GM13976 (cell line): ENCODE data around the gene EPN2.
A peak's percentile ranks its signal among the peaks of the same experiment; 100 is the strongest.

Source experiments
- DNase-seq: peaks from one replicate; pipeline ENCODE4 v3.0.0; 2012; ENCODE audit warnings: low spot score
- CTCF ChIP-seq: IDR thresholded peaks from 2 replicates; pipeline ENCODE4 v1.5.1; 2012; ENCODE audit warnings: borderline replicate concordance, mild to moderate bottlenecking; ENCODE audit not compliant: insufficient read depth; ENCODE audit errors: extremely low read depth, missing control alignments, control extremely low read depth
- in situ Hi-C: fragments of 300-500 bp; cut with MboI; formaldehyde crosslinking; loops from one replicate; pipeline ENCODE4 v1.12.0; 2022; ENCODE audit warnings: low sequenced_read_pairs, mixed read lengths, inconsistent platforms; ENCODE audit not compliant: unreplicated experiment

The EPN2 gene

GRCh38 chr17:19332371-19333131 lies 95.4 kb downstream of the EPN2 start:
- in situ Hi-C loops: no loop called here
- DNase-seq: peak; percentile 49
- TF ChIP-seq CTCF: no peak

- in situ Hi-C loops: no loop called here
- TF ChIP-seq CTCF: no peak
- no peak for DNase-seq
These were observed 95.9 kb downstream of the EPN2 start for GRCh38 chr17:19333132-19333440.

- DNase-seq: no peak
- in situ Hi-C loops: no loop called here
- no peak for TF ChIP-seq CTCF
These were observed 96.6 kb downstream of the EPN2 start for GRCh38 chr17:19333736-19334290.

GRCh38 chr17:19334331-19334730 lies 97.2 kb downstream of the EPN2 start:
- in situ Hi-C loops: no loop called here
- no peak for TF ChIP-seq CTCF

GRCh38 chr17:19335951-19336631 lies 98.9 kb downstream of the EPN2 start:
- TF ChIP-seq CTCF: no peak
- in situ Hi-C loops: no loop called here
- no peak for DNase-seq

More at GRCh38 chr17:19334331-19334730, 97.2 kb downstream of the EPN2 start:
- DNase-seq: no peak

- TF ChIP-seq CTCF: no peak
- in situ Hi-C loops: no loop called here
- DNase-seq: no peak
These were observed 100.0 kb downstream of the EPN2 start for GRCh38 chr17:19336938-19337711.
